SK-N-SH treated with all-trans-retinoic acid at 6 μM for 48 hours (cell line): ENCODE data around the gene PRR15L.
A peak's percentile ranks its signal among the peaks of the same experiment; 100 is the strongest.
"Not testable (repeated sequence)": the region's sequence is repeated elsewhere in the genome, so short reads cannot be mapped to it uniquely, and the experiment has no call there.

Experiments used
- ATAC-seq: fragments of 200-7000 bp; cut with Tn5 transposase; 3 replicates; pipeline ENCODE4 v1.9.1; 2020; ENCODE audit warnings: mild to moderate bottlenecking, moderate library complexity
- ARNTL ChIP-seq: fragments of 450-650 bp; formaldehyde crosslinking; IDR thresholded peaks from 2 replicates; pipeline ENCODE4 v1.5.0; 2020; ENCODE audit warnings: low read depth, mild to moderate bottlenecking, moderate library complexity, borderline replicate concordance
- CSDC2 ChIP-seq: fragments of 250-450 bp; sonication (Bioruptor Pico); IDR thresholded peaks from 2 replicates; pipeline ENCODE4 v1.5.0; 2020; ENCODE audit warnings: mild to moderate bottlenecking, moderate library complexity
- CSRNP3 ChIP-seq: fragments of 250-450 bp; sonication (Bioruptor Pico); IDR thresholded peaks from 2 replicates; pipeline ENCODE4 v1.5.1; 2021; ENCODE audit warnings: mild to moderate bottlenecking, moderate library complexity
- ESRRG ChIP-seq: fragments of 250-450 bp; sonication (Bioruptor Pico); IDR thresholded peaks from 2 replicates; pipeline ENCODE4 v1.6.1; 2021; ENCODE audit warnings: mild to moderate bottlenecking
- GLIS3 ChIP-seq: fragments of 250-450 bp; sonication (Bioruptor Pico); IDR thresholded peaks from 2 replicates; pipeline ENCODE4 v1.5.0; 2020; ENCODE audit warnings: mild to moderate bottlenecking, moderate library complexity
- OSR1 ChIP-seq: fragments of 250-450 bp; sonication (Bioruptor Pico); IDR thresholded peaks from 2 replicates; pipeline ENCODE4 v1.8.0; 2022; ENCODE audit warnings: moderate library complexity, mild to moderate bottlenecking, inconsistent platforms
- PPARA ChIP-seq: fragments of 250-450 bp; sonication (Bioruptor Pico); IDR thresholded peaks from 2 replicates; pipeline ENCODE4 v1.5.0; 2020; ENCODE audit warnings: mild to moderate bottlenecking, borderline replicate concordance
- RARB ChIP-seq: fragments of 250-450 bp; sonication (Bioruptor Pico); IDR thresholded peaks from 2 replicates; pipeline ENCODE4 v1.8.0; 2021; ENCODE audit warnings: mild to moderate bottlenecking, moderate library complexity
- SNAI2 ChIP-seq: fragments of 250-450 bp; sonication (Bioruptor Pico); IDR thresholded peaks from 2 replicates; pipeline ENCODE4 v1.5.0; 2020; ENCODE audit warnings: mild to moderate bottlenecking, moderate library complexity
- TCF4 ChIP-seq: fragments of 250-450 bp; sonication (Bioruptor Pico); IDR thresholded peaks from 2 replicates; pipeline ENCODE4 v1.8.0; 2021; ENCODE audit warnings: mild to moderate bottlenecking, moderate library complexity, borderline replicate concordance
- TOX ChIP-seq: fragments of 250-450 bp; sonication (Bioruptor Pico); IDR thresholded peaks from 2 replicates; pipeline ENCODE4 v1.8.0; 2021; ENCODE audit warnings: mild to moderate bottlenecking, moderate library complexity, borderline replicate concordance
- ZC3H10 ChIP-seq: fragments of 250-450 bp; sonication (Bioruptor Pico); IDR thresholded peaks from 2 replicates; pipeline ENCODE4 v1.5.1; 2021; ENCODE audit warnings: mild to moderate bottlenecking, moderate library complexity
- ZFP30 ChIP-seq: fragments of 450-650 bp; formaldehyde crosslinking; IDR thresholded peaks from 2 replicates; pipeline ENCODE4 v1.5.0; 2022; ENCODE audit warnings: mild to moderate bottlenecking, moderate library complexity
- ZNF565 ChIP-seq: fragments of 450-650 bp; formaldehyde crosslinking; conservative IDR thresholded peaks from 2 replicates; pipeline ENCODE4 v1.5.0; 2020; ENCODE audit warnings: low read depth, mild to moderate bottlenecking, moderate library complexity
- ZNF70 ChIP-seq: fragments of 450-650 bp; formaldehyde crosslinking; IDR thresholded peaks from 2 replicates; pipeline ENCODE4 v1.5.0; 2020; ENCODE audit warnings: mild to moderate bottlenecking, moderate library complexity
- ZNF8 ChIP-seq: fragments of 450-650 bp; formaldehyde crosslinking; IDR thresholded peaks from 2 replicates; pipeline ENCODE4 v1.5.0; 2020; ENCODE audit warnings: mild to moderate bottlenecking, moderate library complexity
- TF ChIP-seq, protein P1 (sequence below): fragments of 250-450 bp; sonication (Bioruptor Pico); IDR thresholded peaks from 2 replicates; pipeline ENCODE4 v1.5.1; 2020; ENCODE audit warnings: low read depth, mild to moderate bottlenecking, moderate library complexity
- TF ChIP-seq, protein P2 (sequence below): fragments of 250-450 bp; sonication (Bioruptor Pico); IDR thresholded peaks from 2 replicates; pipeline ENCODE4 v1.5.0; 2020; ENCODE audit warnings: mild to moderate bottlenecking, moderate library complexity
- TF ChIP-seq, protein P3 (sequence below): fragments of 250-450 bp; sonication (Bioruptor Pico); IDR thresholded peaks from 2 replicates; pipeline ENCODE4 v1.8.0; 2021; ENCODE audit warnings: low read depth, mild to moderate bottlenecking, moderate library complexity, borderline replicate concordance

The PRR15L gene

DNA sequence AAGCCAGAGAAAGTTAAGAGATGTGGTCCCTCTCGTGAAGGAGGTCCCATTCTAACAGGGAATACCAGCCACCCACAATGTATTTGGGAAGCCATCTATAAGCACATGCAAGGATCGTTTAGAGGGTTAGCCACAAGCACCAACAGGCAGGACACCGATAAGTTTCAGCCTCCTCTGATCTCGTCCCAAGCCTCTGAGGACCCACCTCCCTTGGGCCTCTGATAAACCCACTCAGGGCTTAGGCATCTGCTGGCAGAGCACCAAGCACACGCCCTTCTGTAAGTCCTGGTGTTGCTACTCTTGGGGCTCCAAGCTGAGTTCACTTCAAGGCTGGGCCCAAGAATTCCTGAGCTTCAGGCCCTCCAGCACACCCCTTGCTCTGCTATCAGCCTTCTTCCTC lies 21.7 kb downstream of the PRR15L start:
- ATAC-seq = peak; percentile 74
- TF ChIP-seq ZNF8 (CRISPR knock-in tag) (no peak), CSDC2 (no peak), CSRNP3 (CRISPR knock-in tag) (no peak), ARNTL (CRISPR knock-in tag) (no peak), OSR1 (CRISPR knock-in tag) (no peak), ZNF70 (no peak), ZC3H10 (CRISPR knock-in tag) (no peak), TCF4 (CRISPR knock-in tag) (no peak), ZNF565 (CRISPR knock-in tag) (no peak), GLIS3 (no peak), SNAI2 (CRISPR knock-in tag) (no peak)
- TF ChIP-seq, protein P1, sequence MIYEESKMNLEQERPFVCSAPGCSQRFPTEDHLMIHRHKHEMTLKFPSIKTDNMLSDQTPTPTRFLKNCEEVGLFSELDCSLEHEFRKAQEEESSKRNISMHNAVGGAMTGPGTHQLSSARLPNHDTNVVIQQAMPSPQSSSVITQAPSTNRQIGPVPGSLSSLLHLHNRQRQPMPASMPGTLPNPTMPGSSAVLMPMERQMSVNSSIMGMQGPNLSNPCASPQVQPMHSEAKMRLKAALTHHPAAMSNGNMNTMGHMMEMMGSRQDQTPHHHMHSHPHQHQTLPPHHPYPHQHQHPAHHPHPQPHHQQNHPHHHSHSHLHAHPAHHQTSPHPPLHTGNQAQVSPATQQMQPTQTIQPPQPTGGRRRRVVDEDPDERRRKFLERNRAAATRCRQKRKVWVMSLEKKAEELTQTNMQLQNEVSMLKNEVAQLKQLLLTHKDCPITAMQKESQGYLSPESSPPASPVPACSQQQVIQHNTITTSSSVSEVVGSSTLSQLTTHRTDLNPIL (CRISPR knock-in tag) = no peak
- TF ChIP-seq, protein P2, sequence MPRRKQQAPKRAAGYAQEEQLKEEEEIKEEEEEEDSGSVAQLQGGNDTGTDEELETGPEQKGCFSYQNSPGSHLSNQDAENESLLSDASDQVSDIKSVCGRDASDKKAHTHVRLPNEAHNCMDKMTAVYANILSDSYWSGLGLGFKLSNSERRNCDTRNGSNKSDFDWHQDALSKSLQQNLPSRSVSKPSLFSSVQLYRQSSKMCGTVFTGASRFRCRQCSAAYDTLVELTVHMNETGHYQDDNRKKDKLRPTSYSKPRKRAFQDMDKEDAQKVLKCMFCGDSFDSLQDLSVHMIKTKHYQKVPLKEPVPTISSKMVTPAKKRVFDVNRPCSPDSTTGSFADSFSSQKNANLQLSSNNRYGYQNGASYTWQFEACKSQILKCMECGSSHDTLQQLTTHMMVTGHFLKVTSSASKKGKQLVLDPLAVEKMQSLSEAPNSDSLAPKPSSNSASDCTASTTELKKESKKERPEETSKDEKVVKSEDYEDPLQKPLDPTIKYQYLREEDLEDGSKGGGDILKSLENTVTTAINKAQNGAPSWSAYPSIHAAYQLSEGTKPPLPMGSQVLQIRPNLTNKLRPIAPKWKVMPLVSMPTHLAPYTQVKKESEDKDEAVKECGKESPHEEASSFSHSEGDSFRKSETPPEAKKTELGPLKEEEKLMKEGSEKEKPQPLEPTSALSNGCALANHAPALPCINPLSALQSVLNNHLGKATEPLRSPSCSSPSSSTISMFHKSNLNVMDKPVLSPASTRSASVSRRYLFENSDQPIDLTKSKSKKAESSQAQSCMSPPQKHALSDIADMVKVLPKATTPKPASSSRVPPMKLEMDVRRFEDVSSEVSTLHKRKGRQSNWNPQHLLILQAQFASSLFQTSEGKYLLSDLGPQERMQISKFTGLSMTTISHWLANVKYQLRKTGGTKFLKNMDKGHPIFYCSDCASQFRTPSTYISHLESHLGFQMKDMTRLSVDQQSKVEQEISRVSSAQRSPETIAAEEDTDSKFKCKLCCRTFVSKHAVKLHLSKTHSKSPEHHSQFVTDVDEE (CRISPR knock-in tag) = no peak

DNA sequence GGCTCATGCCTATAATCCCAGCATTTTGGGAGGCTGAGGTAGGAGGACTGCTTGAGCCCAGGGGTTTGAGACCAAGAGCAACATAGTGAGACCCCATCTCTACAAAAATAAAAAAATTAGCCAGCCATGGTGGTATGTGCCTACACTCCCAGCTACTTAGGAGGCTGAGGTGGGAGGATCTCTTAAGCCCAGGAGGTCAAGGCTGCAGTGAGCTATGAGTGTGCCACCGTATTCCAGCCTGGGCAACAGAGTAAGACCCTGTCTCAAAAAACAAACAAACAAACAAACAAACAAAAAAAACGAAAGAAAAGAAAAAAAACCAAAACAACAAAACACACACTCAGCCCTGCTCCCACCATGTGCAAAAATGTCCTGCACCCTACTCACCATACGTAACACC lies 22.2 kb downstream of the PRR15L start:
- ATAC-seq = not testable (repeated sequence)

DNA sequence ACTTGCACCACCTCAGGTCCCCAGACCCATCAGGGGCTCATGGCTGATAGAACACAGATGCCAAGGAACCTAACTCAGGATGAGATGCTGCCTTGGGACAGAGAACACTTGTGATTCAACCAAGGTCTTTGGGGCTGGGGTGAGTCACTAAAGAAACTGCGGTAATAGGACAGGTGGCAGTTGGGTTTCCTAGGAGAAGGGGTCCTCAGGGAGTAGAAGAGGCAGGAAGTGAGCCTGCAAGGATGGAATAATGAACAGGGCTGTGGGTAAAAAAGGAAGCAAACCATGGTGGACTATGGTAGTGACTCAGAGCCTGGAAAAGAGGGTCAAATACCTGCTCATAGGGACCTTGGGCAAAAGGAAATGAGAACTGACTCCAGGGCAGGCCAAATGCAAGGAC lies 22.8 kb downstream of the PRR15L start:
- no peak for ATAC-seq
- TF ChIP-seq GLIS3 (no peak), ZC3H10 (CRISPR knock-in tag) (no peak), RARB (CRISPR knock-in tag) (no peak), ZNF565 (CRISPR knock-in tag) (no peak), TCF4 (CRISPR knock-in tag) (no peak), ESRRG (CRISPR knock-in tag) (no peak), PPARA (CRISPR knock-in tag) (no peak), CSRNP3 (CRISPR knock-in tag) (no peak), ZFP30 (no peak), TOX (no peak)
- TF ChIP-seq, protein P1 (CRISPR knock-in tag) = no peak
- TF ChIP-seq, protein P2 (CRISPR knock-in tag) = no peak
- TF ChIP-seq, protein P3, sequence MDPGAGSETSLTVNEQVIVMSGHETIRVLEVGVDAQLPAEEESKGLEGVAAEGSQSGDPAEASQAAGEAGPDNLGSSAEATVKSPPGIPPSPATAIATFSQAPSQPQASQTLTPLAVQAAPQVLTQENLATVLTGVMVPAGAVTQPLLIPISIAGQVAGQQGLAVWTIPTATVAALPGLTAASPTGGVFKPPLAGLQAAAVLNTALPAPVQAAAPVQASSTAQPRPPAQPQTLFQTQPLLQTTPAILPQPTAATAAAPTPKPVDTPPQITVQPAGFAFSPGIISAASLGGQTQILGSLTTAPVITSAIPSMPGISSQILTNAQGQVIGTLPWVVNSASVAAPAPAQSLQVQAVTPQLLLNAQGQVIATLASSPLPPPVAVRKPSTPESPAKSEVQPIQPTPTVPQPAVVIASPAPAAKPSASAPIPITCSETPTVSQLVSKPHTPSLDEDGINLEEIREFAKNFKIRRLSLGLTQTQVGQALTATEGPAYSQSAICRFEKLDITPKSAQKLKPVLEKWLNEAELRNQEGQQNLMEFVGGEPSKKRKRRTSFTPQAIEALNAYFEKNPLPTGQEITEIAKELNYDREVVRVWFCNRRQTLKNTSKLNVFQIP (CRISPR knock-in tag) = no peak
